ENCODE measurements around the gene PPIP5K2.

DNA sequence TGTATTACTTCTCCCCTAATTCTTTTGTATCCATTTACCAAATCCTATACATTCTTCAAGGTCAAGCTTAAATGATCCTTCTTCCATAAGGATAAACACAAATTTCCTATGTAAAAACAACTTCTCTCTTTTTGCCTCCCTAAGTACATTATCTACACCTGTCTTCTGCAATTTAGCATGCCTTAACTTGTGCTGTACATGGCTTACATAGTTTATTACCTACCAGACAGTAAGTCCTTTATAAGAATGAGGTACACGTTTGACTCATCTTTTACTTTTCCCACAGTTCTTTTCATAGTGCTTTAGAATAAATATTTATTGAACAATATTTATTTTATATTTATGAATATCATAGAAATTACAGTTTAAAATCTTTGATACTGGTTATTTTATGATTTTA is 33.6 kb upstream of the PPIP5K2 start:
- TF ChIP-seq, protein P1, sequence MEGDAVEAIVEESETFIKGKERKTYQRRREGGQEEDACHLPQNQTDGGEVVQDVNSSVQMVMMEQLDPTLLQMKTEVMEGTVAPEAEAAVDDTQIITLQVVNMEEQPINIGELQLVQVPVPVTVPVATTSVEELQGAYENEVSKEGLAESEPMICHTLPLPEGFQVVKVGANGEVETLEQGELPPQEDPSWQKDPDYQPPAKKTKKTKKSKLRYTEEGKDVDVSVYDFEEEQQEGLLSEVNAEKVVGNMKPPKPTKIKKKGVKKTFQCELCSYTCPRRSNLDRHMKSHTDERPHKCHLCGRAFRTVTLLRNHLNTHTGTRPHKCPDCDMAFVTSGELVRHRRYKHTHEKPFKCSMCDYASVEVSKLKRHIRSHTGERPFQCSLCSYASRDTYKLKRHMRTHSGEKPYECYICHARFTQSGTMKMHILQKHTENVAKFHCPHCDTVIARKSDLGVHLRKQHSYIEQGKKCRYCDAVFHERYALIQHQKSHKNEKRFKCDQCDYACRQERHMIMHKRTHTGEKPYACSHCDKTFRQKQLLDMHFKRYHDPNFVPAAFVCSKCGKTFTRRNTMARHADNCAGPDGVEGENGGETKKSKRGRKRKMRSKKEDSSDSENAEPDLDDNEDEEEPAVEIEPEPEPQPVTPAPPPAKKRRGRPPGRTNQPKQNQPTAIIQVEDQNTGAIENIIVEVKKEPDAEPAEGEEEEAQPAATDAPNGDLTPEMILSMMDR (IDR thresholded peaks at IDR 0.05), result no peak
- no peak for TF ChIP-seq POLR2A (IDR thresholded peaks at IDR 0.05)
- no peak for TF ChIP-seq EP300 (IDR thresholded peaks at IDR 0.05)
